DMS53 treated with DMSO at 0.1 percent for 48 hours (cell line): ENCODE measurements around the gene RLIM.

Experiments
- DNase-seq: peaks from one replicate; lab custom pipeline; 2025; ENCODE audit not compliant: unreplicated experiment; lab: John Stamatoyannopoulos, UW

RLIM gene

DNA sequence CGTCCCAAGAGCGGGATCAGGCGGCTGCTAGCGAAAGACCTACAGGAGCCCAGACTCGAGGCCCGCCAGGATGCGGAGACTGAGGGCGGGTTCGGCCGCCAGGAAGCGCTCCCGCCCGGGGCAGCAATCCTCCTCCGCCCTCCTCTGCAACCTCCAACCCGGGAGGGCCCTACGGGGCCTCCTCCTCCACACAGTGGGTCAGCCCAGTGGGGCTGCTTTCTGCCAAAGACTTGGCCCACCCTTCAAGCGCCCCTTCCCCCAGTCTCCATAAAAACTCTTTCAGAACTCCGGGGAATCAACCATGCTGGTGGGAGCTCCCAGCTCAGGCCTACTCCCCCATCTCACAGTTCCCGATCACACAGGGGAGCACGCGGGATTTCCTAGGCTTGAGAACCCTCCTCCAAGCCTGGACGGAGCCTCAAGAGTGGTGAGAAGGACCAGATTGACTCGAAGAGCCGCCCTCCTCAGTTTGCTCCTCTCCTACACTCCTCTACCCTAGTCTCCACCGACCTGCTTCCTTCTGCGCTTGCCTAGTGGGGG is 77.5 kb downstream of the RLIM start:
- peak; percentile 34 for DNase-seq

DNA sequence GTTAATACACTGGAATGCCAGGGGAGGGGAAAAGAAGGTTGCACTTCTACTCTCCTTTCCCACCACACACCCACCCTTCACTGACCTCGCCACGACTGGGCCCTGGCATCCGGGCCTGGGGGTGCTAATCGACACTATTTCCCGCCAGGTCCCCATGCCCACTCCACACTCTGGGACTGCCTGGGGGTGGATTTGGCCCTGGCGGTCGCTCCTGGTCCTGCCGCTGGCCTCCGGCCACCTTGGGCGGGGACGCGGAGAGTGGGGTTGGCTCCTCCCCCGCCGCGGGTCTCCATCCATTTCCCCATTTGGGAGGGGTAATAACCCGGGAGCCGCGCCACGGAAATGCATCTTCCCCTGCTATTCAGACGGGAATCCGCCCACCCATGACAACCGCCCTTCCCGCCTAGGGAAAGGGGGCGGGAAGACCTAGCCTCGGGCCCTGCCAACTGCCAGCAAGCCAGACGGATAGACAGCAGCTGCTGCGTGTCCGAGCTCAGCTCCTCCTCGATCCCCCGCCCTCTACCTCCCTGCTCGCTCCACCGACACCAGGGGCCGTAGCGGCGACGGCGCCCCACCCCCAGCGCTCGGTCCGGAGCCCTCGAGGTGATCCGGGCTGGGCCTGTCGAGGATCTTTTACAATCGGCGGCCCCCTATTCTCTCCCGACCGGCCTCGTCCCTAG is 78.1 kb downstream of the RLIM start:
- DNase-seq, result peak; percentile 66

DNA sequence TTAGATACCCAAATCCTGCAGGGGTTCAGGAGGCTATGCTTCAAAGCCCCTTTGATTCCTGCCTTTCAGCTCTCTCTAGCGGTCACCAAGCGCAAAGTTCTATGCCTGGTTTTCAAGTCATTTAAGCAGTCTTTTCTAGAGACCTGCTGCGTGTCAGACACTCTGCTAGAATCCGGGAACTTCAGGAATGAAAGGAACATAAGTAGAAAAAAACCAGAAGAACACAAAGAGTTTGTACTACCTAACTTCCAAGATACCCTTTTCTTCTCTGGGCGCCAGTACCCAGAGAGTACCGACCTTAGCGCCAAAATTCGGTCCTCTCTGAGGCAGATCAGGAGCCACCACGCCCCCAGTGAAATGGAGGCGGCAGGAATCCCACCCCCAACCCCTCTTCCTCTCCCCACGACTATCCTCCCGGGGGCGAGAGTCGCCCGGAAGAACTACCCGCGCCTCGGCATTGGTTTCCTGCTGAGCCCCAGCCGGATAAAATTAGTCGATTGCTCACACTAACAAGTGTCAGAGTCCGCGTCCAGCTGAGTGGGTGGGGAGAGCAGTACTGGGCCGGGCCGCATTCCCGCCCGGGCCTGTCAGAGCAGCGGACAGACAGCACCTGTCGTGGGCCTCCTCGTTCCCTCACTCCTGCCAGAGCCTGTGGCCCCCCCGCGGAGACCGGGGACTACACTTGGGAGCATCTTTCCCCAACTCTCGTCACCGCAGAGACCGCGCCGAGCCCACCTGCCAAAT is 78.8 kb downstream of the RLIM start:
- DNase-seq, result peak; percentile 41
